HT1080 (cell line): ENCODE results near the gene RASSF8. TPM values are rescaled to one million over a fixed set of nuclear protein-coding genes. Genes with fewer than 3 reads are reported as not detected.
A peak's percentile ranks its signal among the peaks of the same experiment; 100 is the strongest.

ENCODE experiments used
- DNase-seq: peaks from one replicate; pipeline ENCODE4 v3.0.0-alpha.2; 2015; ENCODE audit warnings: low read depth
- total RNA-seq: library from RNA; depleted of rRNA; stranded (reverse); fragments of >200 nt; shearing (Covaris generic); gene quantifications from 2 replicates; pipeline ENCODE4 v1.2.3, GENCODE V29; 2014

The RASSF8 gene
- total RNA-seq, 1 experiment from 2014 or later = 33.5 TPM

DNA sequence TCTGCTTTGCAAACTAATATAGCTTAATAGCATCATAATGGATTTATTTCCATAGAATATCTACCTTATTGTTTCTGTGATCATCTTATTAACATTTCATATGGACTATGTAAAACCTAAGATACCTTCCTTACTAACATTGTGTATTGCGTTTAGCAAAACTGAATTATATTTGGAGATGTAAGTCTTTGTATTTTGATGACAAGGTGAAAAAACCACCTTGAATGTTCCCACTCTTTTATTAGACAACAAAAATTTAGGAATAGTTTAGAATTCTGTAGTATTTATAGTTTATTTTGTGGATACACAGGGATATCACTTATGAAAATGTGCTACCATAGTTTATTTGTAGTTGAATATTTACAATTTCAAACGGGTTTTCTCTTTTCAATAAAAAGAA, 32.0 kb downstream of the RASSF8 start:
- no peak for DNase-seq

DNA sequence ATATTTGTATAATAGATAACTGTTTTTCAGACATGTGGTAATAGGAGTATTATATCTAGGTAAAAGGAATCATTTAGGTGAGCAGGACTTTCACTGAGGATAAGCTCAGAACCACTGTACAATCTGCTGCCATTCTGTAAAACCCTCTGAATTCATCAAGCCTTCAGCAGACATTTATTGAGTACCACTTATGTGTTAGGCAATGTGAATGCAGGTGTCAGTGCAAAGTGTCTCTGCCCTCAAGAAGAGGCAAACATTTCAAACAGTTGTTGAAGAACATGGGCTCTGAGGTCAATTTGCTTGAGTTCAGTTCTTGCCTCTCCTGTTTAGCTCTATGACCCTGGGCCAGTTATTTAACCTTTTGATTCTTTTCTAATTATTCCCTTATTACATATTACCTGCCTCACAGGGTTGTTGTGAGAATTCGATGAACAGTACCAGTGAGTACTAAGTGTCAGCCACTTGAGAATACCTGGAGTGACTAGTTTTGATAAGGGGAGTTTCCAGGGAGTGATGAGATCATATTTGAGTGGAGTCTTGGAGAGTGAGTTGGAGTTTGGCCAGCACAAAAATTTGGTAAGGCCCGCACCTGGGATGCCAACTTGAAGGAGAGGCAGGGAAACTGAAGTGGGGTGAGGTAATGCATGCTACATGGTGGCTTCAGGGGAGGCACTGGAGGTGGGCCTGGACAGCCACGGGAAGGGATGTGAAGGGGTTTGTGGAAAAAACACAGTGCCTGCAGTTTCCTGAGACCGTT, 33.7 kb downstream of the RASSF8 start:
- no peak for DNase-seq

DNA sequence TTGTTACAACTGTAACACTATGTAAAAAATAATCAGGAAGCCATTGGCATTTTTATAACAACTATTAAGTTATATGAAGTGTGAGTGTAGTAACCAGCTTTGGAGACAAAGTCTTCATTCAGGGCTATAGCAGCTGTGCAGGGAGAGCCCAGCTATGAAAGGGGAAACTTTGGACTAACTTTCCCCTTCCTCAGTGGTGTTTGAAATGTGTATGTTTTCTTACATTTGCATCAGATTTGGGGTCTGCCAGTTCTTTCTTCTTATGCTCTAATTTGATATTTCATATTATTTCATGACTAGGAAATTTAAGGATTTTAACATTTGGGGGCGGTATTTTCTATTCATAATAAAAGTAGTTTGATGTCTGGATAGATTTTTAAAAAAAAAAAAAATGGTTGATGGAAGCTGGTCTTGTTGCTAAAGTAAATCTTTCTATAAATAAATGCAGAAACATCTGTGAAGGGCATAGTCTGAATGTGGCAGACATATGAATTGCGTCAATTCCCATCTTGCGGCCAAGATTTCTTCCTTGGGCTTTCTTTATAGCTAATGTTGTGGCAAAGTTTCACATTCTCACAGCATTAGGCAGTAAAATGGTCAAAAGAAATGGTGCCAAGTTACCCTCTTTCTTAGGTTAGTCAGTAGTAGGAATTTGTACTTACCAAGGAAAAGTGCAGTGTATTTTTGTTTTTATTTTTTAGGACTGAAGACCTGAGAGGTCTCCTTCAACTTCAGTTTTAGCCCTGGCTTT, 35.6 kb downstream of the RASSF8 start:
- peak; percentile 83 for DNase-seq

DNA sequence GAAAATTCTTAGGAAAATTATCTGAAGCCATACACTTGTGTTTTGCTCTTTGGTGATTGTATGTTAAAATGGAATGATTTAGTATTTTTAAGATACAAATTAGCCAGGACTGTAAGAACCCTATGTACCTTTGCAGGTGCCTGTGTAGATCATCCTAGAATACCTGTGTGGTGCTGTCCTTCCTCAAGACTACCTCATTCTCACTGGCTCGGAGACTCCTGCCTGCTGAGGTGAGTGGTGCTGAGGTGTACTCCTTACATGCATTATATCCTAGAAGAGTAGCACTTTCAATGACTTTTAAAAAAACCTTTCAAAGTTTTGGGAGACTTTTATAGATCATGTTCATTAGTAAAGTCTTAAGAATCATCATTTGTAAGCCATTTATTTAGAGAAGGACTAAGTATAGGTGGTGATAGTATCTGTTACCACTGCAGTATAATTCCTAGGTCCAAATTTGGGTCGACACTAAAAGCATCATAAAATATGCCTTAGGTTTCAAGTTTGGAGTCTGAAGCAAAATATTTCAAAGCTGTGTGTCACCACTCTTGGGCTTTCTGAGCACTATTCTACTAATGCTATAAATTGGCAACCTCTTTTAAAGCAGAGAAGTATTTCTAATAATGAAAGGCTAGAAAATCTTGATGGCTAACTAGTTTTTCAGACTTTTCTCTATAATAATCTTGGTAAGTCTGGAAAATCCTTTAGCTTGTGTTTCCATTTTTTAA, 36.6 kb downstream of the RASSF8 start:
- no peak for DNase-seq

DNA sequence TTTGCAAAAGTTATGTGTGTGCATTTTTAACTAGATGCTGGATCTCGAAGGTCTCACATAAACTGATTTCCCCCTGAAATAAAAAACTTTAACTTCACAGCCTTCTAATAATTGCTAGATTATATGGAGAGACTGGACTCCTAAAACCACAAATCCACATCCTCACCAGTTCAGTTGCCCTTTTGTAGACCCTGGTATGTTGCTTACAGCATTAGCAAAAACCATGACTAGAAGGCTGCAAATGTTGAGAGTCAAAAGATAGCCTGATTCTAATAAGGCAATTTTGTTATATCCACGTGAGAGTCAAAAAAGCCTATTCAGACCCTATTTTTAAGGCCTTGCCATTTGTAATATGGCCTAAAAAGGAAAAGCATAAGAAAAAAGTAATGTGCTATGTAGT, 37.4 kb downstream of the RASSF8 start:
- DNase-seq = peak; percentile 48

DNA sequence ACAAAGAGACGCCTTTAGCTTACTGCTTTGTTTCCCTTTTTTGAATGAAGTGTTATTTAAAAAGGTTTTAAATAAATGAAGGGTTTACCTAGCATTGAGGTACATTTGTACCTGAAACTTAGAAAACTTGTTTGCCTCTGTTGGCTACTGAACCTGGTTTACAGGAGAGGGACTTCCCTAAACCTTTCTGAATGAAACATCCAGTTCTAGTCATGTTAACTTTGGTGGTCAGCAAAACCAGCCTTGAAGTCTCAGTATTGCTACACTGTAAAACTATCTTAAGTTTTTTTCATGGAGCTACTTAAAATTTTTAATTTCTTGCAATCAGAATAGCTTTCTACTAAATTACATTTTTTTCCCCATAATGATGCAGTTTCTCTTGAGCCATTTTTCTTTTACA, 38.2 kb downstream of the RASSF8 start:
- DNase-seq = no peak

DNA sequence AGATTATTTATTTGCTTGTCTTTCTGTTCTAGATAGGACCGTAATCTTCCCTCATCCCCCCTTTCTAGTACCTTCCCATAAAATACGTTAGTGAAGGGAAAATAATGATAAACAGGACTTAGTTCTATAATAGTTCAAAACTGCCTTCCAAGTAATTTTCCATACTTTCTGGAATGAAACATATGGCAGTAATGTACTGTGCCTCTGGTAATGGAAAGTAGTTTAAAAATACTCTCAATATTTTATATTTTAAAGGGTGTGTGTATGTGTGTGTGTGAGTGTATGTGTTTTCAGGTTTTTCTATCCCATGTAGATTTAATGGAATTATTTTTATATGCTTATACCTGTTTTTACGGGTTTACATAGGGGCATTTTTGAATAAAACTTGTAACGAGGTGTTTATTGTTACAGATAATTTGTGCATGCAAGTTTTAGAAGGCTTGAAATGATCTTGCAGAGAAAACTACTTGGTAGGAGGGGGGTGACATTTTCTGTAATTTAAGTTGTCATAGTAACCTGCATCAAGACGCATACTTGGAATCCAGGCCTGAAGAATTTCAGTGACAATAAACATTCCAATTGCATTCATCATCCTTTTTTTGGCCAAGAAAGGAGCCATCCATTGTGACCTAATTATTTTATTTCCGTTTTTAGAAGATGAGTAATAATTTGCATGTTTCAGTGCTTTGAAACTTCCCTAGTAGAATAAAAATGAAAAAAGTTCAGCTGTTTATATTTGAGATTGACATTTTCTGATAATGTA, 38.9 kb downstream of the RASSF8 start:
- peak; percentile 96 for DNase-seq

DNA sequence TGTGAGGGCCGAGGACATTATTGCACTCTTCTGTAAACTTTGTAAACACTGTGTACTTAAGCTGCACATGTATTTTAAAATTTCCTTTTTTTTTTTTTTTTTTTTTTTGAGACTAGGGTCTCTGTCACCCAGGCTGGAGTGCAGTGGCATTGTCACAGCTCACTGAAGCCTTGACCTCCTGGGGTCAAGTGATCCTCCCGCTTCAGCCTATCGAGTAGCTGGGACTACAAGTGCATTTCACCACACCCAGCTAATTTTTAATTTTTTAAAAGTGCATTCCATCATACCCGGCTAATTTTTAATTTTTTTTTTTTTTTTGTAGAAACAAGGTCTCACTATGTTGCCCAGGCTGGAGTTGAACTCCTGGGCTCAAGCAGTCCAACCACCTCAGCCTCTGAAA, 42.4 kb downstream of the RASSF8 start:
- no peak for DNase-seq

DNA sequence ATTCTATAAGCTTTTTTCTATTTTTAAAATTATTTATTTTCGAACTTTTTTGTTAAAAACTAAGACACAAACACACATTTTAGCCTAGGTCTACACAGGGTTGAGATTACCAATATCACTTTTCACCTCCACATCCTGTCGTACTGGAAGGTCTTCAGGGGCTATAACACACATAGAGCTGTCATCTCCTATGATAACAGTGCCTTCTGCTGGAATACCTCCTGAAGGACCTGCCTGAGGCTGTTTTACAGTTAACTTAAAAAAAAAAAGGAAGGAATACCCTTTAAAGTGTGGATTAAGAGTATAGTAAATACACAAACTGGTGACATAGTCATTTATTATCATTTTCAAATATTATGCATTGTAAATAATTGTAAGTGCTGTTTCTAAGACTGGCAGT, 43.0 kb downstream of the RASSF8 start:
- DNase-seq = no peak

DNA sequence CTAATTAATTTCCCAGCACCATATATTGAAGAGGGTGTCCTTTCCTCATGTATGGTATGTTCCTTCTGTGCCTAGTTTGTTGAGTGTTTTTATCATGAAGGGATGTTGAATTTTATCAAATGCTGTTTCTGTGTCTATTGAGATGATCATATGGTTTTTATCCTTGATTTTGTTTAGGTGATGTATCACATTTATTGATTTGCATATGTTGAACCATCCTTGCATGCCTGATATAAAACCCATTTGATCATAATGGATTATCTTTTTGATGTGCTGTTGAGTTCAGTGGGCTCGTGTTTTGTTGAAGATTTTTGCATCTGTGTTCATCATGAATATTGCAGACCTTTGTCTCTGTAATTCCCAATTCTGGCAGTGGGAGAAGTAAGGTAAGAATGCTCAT, 44.6 kb downstream of the RASSF8 start:
- no peak for DNase-seq

DNA sequence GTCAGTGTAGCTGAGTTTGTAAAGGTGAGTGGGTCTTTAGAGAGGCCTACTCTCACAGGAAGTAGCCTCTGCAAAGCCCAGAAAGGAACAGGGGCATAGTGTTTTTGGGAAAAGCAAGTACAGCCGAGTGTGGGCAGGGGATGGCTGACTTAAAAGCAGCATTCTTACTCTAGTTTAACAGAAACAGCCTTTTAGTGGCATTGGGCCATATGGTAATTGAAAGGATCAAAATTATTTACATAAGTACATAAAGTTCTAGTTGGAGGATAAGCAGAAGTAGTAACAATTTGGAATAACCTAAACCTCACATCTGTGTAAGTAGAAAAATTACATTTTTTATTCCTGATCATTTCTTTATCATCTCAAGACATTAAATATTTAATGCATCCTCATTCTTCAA, 49.1 kb downstream of the RASSF8 start:
- DNase-seq = no peak

DNA sequence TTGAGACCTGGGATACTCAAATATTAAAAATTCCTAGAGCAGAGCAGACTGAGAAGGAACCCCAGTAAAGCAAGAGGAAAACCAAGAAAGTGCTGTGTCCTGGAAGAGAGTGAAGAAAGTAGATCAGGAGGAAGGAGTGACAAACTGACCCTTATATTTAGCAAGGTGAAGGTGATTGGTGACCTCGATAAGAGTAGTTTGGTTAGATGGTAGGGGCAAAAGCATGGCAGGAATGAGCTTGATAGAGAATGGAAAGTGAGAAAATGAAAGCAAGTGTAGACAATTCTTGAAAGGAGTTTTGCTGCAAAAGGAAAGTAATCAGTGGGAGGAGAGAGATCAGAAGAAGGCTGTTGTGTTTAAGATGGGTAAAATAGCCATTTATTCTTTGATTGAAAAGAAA, 51.1 kb downstream of the RASSF8 start:
- DNase-seq = no peak

DNA sequence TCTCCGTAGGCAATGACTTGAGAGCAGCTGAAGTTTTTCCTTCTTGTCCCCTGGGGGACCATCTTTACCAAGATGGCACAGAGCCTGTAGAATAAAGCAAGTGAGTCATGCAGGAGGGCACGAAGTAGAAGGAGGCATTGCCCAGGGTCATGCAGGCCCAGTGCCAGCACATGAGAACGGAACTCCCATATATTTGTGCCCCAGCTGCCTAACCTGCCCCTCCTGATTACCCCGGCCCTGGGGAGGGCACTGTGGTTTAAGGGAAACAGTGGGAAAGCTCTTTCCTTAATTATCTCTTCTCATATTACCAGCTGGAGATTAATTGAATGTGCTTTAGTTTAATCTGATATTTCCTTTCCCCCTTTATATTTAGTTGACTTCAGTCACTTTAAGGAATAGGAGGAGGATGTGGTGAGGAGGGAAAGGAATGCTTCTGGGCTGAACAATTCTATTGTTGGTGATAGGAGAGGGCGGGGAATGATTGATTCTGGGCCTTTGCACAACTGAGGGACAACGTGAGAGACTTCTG, 51.9 kb downstream of the RASSF8 start:
- DNase-seq = peak; percentile 94

DNA sequence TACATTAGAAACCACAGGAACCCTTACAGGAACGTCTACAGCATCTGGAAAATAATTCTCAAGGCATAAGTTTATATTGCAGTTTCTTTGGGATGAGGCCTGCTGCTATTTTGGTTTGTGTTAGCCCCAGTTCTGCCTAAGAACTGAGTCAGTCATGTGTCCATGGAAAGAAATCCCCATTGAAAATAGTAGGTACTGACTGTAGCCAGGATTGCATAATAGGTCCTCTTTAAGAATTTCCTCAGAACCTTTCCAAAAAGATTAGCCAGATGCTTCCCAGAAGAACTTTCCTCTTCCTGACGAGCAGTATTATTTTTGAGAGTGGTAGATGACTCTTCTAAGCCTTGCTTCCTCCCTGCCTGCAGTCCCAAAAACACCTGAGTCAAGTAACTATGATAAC, 52.6 kb downstream of the RASSF8 start:
- DNase-seq = peak; percentile 23

DNA sequence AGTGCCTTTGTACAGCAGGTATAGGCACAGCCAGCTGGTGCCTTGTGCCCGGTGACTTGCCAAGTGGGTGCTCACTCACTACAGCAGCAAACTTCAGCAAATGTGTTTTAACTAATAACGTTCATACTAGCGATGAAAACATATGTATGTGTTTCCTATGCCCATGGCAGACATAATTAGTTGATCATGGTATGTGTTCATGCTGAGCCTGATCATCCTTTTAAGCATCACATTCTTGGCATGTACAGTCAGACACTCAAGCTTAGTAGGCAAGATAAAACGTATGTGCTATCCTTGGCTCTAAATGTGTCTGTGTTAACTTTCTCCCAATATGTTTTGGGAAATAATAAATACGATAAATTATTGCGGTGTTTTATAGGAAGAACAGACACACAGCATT, 55.6 kb downstream of the RASSF8 start:
- no peak for DNase-seq

DNA sequence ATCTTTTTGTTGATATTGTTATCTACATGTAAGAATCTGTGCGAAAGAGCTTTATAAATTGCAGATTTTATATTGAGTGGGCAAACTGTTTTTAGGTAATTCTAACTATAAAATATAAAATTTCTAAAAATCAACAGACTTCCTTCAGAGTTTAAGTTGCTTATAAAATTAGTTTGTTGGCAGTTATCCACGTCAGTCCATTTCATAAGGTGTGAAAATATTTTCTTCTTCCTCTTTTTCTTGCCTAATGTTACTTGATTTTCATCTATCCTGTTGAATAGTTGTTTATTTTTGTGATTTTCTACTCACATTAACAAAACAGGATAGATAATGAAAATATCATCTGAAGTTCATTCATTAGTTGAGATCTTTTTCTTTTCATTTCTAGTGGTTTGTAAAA, 58.0 kb downstream of the RASSF8 start:
- DNase-seq = no peak

DNA sequence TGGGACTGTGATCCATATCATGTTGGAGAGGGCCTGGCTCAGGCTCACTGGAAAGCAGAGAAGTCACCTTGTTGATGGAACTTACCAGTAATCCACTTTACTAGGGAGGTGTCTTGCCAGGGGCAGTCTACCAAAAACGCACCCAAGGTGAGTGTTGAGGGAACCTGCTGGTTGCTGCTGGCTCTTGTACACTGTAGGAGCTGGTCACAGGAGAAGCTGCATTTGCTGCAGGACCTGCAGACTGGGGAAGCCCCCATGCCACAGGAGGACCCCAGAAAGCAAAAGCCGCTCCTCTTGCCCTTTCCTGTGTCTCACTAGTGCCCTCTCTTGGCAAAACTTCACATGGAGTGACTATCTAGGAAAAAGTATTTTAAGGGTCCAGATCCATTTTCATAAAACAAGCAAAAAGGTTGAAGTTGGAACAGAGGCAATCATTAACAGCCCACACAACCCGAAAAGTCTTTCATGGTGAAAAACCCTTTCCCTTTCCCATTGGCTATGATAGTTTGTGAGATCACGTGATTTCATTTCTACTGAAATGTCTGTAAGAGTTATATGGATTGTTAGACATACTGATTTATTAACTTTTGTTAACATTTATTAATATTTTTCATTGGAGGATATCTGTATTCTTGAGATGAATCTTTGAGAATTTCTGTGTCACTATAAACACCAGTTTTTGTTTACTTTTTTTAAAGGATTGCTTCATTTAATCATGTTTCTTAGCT, 59.2 kb downstream of the RASSF8 start:
- peak; percentile 41 for DNase-seq

DNA sequence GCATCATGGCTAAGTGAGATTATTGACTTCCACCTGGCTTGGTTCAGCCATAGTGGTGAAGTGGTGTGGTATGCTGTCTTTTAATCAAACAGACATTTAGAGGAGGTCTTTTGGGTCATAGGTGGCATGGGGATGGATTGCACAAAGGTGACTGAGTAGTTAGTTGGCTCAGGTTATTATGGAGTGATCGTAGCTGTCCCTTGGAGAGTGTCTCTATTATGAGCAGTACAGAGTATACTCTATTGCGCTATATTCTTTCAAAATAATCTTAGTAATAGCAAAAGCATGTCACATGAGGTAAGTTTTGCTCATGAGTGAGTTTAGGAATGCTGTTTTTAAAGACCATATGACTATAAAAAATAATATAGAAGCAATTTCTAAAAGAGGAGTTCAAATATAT, 60.4 kb downstream of the RASSF8 start:
- no peak for DNase-seq

DNA sequence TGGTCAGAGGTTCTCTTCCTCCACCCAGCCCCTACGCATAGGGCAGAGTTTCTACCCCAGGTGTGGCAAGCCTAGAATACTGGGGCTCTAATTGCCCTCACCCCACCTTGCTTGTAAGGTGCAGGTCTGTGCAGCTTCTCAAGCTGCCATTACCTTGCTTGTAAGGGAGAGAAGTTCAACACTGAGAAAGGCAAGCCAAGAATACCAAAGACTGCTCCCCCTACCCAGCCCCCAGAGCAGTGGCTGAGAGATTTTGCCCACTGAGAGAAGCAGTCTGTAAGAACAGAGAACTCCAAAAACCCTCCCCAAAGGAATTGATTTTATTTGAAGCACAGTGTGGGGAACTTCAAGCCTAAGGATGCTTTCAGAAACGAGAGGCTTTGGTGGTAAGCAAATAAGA, 63.1 kb downstream of the RASSF8 start:
- no peak for DNase-seq

DNA sequence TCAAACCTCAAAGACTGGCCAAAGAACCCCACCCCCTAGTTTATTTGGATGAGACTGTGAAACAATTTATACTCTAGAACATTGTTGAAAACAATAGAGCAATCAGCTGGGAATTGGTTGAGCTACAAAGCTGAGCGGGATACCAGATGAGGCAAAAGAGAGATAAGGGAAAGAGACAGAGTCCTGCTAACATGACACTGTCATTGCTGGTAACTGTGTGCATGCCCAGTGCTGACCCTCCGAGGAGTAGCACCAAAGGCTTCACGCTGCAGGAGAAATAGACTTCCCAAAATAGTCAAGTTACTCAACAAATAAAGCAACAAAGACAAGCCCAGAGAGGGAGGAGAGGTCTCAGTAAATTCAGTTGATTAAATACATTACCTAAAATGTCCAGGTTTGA, 63.6 kb downstream of the RASSF8 start:
- no peak for DNase-seq

DNA sequence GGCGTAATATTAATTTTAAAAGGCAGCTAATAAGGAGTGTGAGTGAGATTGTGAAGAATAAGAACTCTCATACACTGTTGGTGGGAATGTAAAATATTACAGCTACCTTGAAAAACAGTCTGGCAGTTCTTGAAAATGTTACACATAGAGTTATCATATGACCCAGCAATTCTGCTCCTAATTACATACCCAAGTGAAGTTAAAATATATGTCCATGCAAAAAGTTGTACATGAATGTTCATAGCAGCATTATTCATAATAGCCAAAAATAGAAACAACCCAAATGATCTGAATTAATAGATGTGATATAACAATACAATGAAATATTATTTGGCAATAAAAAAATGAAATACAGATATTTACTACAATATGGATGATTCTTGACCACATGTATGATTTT, 68.2 kb downstream of the RASSF8 start:
- no peak for DNase-seq
